ENCODE results near the gene SLC4A9. TPM values are rescaled to one million over a fixed set of nuclear protein-coding genes. Genes with fewer than 3 reads are reported as not detected.

Gene SLC4A9
- total RNA-seq, 1 experiment from 2014 or later, result not detected

Small RNAs within 50 kb of the gene (small RNA-seq; reads per million reads assigned to genes)
- gene RNU4-14P, result 0 reads per million in 2 experiments

Other genes starting within 250 kb of the SLC4A9 start
- gene PURA, start 246.1 kb upstream of the SLC4A9 start, total RNA-seq (2014; rRNA removed; shearing (Covaris generic)), result 8.6 and 10.2 TPM in 2 replicates
- gene IGIP, start 234.3 kb upstream of the SLC4A9 start, total RNA-seq (2014; rRNA removed; shearing (Covaris generic)), result 1.8 and 2.6 TPM in 2 replicates
- gene CYSTM1, start 185.0 kb upstream of the SLC4A9 start, total RNA-seq (2014; rRNA removed; shearing (Covaris generic)), result 59.7 and 70.1 TPM in 2 replicates
- gene PFDN1, start 57.1 kb upstream of the SLC4A9 start, total RNA-seq (2014; rRNA removed; shearing (Covaris generic)), result 84.3 and 90.4 TPM in 2 replicates
- gene HBEGF, start 13.6 kb upstream of the SLC4A9 start, total RNA-seq (2014; rRNA removed; shearing (Covaris generic)), result 5.4 and 6.1 TPM in 2 replicates
- gene ANKHD1, start 41.6 kb downstream of the SLC4A9 start, total RNA-seq (2014; rRNA removed; shearing (Covaris generic)), result 47.5 and 59.7 TPM in 2 replicates
- gene EIF4EBP3, start 187.5 kb downstream of the SLC4A9 start, total RNA-seq (2014; rRNA removed; shearing (Covaris generic)), result 1.4 and 1.7 TPM in 2 replicates
- gene SRA1, start 197.3 kb downstream of the SLC4A9 start, total RNA-seq (2014; rRNA removed; shearing (Covaris generic)), result 77.8 and 92.2 TPM in 2 replicates
- gene APBB3, start 204.4 kb downstream of the SLC4A9 start, total RNA-seq (2014; rRNA removed; shearing (Covaris generic)), result 9.8 and 12.6 TPM in 2 replicates
- 39.1 and 42.2 TPM in 2 replicates for gene SLC35A4, start 204.6 kb downstream of the SLC4A9 start, total RNA-seq (2014; rRNA removed; shearing (Covaris generic))